Panc1 (cell line): ENCODE measurements around the gene ANKRD34A. TPM values are rescaled to one million over a fixed set of nuclear protein-coding genes. Genes with fewer than 3 reads are reported as not detected.

Source experiments
- ATAC-seq: fragments of 200-7000 bp; cut with Tn5 transposase; 2 replicates; pipeline ENCODE4 v1.9.1; 2020; ENCODE audit warnings: mild to moderate bottlenecking, moderate library complexity
- Bru-seq: library from RNA; stranded (reverse); fragments of 400-500 nt; gene quantifications from one replicate; lab custom pipeline; 2021; lab: Mats Ljungman, UMichigan
- BruChase-seq, 2 experiments: library from RNA; stranded (reverse); fragments of 400-500 nt; gene quantifications; one replicate each; lab custom pipeline; 2021; lab: Mats Ljungman, UMichigan
- BruUV-seq: library from RNA; stranded (reverse); fragments of 400-500 nt; replicated peaks from 2 replicates; lab custom pipeline; 2021; lab: Mats Ljungman, UMichigan
- CTCF ChIA-PET: fragments of 300-600 bp; sonication (Branson Sonifier 250); formaldehyde crosslinking; loops from one replicate; lab custom pipeline; 2022; ENCODE audit warnings: antibody characterized with exemption; lab: Charles Lee
- POLR2A ChIA-PET: fragments of 300-600 bp; sonication (Branson Sonifier 250); formaldehyde crosslinking; loops from one replicate; lab custom pipeline; 2022; ENCODE audit warnings: antibody characterized with exemption; lab: Charles Lee
- DNase-seq: peaks from one replicate; pipeline ENCODE4 v3.0.0-alpha.2; 2010; ENCODE audit warnings: low read depth, low spot score
- H3K27ac ChIP-seq: 2 replicates; pipeline ENCODE4 v1.5.1; 2011; ENCODE audit warnings: mild to moderate bottlenecking, low read length, inconsistent platforms
- H3K27me3 ChIP-seq: fragments of 200-500 bp; sonication (Bioruptor generic); 2 replicates; pipeline ENCODE4 v1.6.0; 2014; ENCODE audit warnings: low read length, inconsistent platforms; ENCODE audit not compliant: control insufficient read depth, insufficient read depth
- H3K36me3 ChIP-seq: fragments of 200-500 bp; sonication (Bioruptor generic); 2 replicates; pipeline ENCODE4 v1.5.1; 2014; ENCODE audit warnings: inconsistent platforms, mild to moderate bottlenecking, low read length, moderate library complexity; ENCODE audit not compliant: control insufficient read depth, insufficient read depth
- H3K4me1 ChIP-seq: 2 replicates; pipeline ENCODE4 v1.5.1; 2011; ENCODE audit warnings: inconsistent platforms, mild to moderate bottlenecking, low read length, moderate library complexity; ENCODE audit not compliant: control insufficient read depth, insufficient read depth
- H3K4me3 ChIP-seq, 2 experiments: 2 replicates each; pipeline ENCODE4 v1.5.1; 2011 to 2012; ENCODE audit warnings: low read depth in 2 of 2, low read length in 2 of 2, mild to moderate bottlenecking in 2 of 2, inconsistent platforms in 1 of 2, moderate library complexity in 1 of 2
- H3K9me3 ChIP-seq: fragments of 200-500 bp; sonication (Bioruptor generic); 2 replicates; pipeline ENCODE4 v1.5.1; 2014; ENCODE audit warnings: low read depth, mild to moderate bottlenecking, inconsistent platforms, low read length, moderate library complexity; ENCODE audit not compliant: control insufficient read depth, insufficient read depth
- POLR2AphosphoS5 ChIP-seq: IDR thresholded peaks from 2 replicates; pipeline ENCODE4 v1.6.1; 2012; ENCODE audit warnings: mild to moderate bottlenecking, low read depth, low read length, moderate library complexity
- SIN3A ChIP-seq: IDR thresholded peaks from 2 replicates; pipeline ENCODE4 v1.6.1; 2012; ENCODE audit warnings: low read depth, mild to moderate bottlenecking, low read length, moderate library complexity, borderline replicate concordance; ENCODE audit not compliant: insufficient read depth
- TCF7L2 ChIP-seq: IDR thresholded peaks from 2 replicates; pipeline ENCODE4 v1.6.1; 2011; ENCODE audit warnings: mild to moderate bottlenecking, low read depth, low read length, inconsistent platforms
- in situ Hi-C: cut with HindIII; loops from 2 replicates; pipeline ENCODE4 v1.10.0; 2016; ENCODE audit warnings: low sequenced_read_pairs, low pct_unique_long_range_greater_than_20kb
- intact Hi-C: fragments of 100-400 bp; cut with micrococcal nuclease; formaldehyde crosslinking; loops from one replicate; pipeline ENCODE4 v1.10.0; 2022; ENCODE audit not compliant: unreplicated experiment
- long read RNA-seq: library from polyadenylated mRNA; unstranded; transcript quantifications from one replicate; pipeline ENCODE4 v2.0.0, GENCODE V29; 2021; ENCODE audit not compliant: unreplicated experiment
- polyA plus RNA-seq: library from polyadenylated mRNA; unstranded; fragments of >200 nt; gene quantifications from one replicate; pipeline ENCODE4 v1.2.1, GENCODE V29; 2012; ENCODE audit warnings: missing spikeins; ENCODE audit not compliant: insufficient read length
- total RNA-seq: library from RNA; stranded (reverse); gene quantifications from one replicate; pipeline ENCODE4 v1.2.1, GENCODE V29; 2021; ENCODE audit not compliant: unreplicated experiment
- TF ChIP-seq, protein P1 (sequence below), 2 experiments: IDR thresholded peaks; 2 replicates each; pipeline ENCODE4 v1.6.1; 2011 to 2012; ENCODE audit warnings: low read depth in 2 of 2, control low read depth in 1 of 2, low read length in 1 of 2, mild to moderate bottlenecking in 1 of 2, moderate library complexity in 1 of 2; ENCODE audit not compliant: insufficient read depth in 1 of 2
- TF ChIP-seq, protein P2 (sequence below): fragments of 450-650 bp; IDR thresholded peaks from 2 replicates; pipeline ENCODE4 v1.5.1; 2017; ENCODE audit warnings: mild to moderate bottlenecking

ANKRD34A gene
- total RNA-seq (1.4 TPM), Bru-seq, nascent RNA (percentile 41 among the genes with signal in this experiment), BruChase-seq, experiment 1, labeled RNA remaining after a 2-hour chase (percentile 44 among the genes with signal in this experiment), BruChase-seq, experiment 2, labeled RNA remaining after a 6-hour chase (percentile 44 among the genes with signal in this experiment)
- polyA plus RNA-seq = 2.9 TPM
- long read RNA-seq, partial matches to known transcripts = 1 of 3 reads
- long read RNA-seq, other reads (novel, unspliced or antisense) = 2 of 3 reads

DNA sequence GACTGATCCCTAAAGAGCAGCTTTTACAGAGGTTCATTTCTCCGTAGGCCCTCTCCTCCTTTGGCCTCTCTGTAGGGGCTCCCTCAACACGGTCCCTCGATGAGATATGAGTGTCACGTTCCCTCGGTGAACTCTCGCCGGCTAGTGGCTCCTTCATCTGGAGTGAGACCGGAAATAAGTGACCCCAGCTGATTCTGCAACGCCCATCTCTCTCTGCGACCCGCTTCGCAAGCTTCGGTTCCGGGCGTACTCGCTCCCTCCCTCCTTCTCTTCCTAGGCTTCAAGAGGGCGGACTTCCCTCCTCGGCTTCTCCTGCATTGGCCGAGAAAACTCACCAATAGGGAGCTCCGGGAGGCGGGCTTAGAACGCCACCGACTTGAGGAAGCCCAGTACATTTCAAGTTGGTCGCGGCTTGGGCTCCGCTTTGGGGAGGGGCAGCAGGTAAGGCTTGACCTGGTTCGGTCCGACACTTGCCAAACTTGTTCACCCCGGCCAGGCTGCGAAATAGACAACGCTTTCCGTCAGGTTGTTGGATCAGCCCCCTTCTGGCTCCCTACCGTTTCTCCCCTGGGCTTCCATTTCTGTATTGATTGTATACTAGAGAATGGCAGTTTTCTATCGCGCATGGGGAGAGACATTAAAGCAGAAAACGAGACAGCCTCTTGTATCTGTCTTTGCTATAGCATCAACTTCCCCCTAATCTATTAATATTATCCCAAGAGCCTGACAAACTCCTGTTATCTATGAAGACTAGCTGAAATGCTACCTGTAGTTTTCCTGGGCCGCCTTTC, at the start of gene ANKRD34A, which contains the start of gene POLR3GL:
Gene ANKRD34A, minus strand, starts transcription at position 248 of the 791 bp plus-strand sequence. CDS start 2,816 bp downstream, outside the sequence.
Gene POLR3GL, plus strand, starts transcription at position 363 of the 791 bp plus-strand sequence. CDS start 10,176 bp downstream, outside the sequence.
- Histone ChIP-seq H3K4me1 (peaks cover 22% of the 10 kb centered on the region), H3K36me3 (no peaks in the 10 kb centered on the region), H3K27me3 (no peaks in the 10 kb centered on the region), H3K27ac (peak within 1 kb of the TSS; percentile 93), H3K9me3 (peaks cover 3% of the 10 kb centered on the region; the same call in 1 of the 2 replicates), H3K4me3 (peak within 1 kb of the TSS; percentile 52 to 92)
- in situ Hi-C loops (no loop called here), intact Hi-C loops (loop anchor here (5.0 kb wide), 1 partner anchor 72 kb away; no protein-coding TSS in a partner anchor)
- BruUV-seq = TSS peak; percentile 88
- ATAC-seq (peak; percentile 89), DNase-seq (no peak)
- POLR2A ChIA-PET = interaction anchor here (0.6 to 2.0 kb wide), 3 partner anchors 37 to 52 kb away, joined by 3 to 12 read pairs (median 10); partner anchors contain the start of gene RBM8A
- CTCF ChIA-PET = interaction anchor here (0.5 to 1.7 kb wide), 3 partner anchors 55 to 73 kb away, joined by 3 to 5 read pairs (median 4); partner anchors contain the start of gene ITGA10
- peak; percentile 84; the same call in 1 of the 2 replicates for TF ChIP-seq POLR2AphosphoS5
- TF ChIP-seq, protein P1, sequence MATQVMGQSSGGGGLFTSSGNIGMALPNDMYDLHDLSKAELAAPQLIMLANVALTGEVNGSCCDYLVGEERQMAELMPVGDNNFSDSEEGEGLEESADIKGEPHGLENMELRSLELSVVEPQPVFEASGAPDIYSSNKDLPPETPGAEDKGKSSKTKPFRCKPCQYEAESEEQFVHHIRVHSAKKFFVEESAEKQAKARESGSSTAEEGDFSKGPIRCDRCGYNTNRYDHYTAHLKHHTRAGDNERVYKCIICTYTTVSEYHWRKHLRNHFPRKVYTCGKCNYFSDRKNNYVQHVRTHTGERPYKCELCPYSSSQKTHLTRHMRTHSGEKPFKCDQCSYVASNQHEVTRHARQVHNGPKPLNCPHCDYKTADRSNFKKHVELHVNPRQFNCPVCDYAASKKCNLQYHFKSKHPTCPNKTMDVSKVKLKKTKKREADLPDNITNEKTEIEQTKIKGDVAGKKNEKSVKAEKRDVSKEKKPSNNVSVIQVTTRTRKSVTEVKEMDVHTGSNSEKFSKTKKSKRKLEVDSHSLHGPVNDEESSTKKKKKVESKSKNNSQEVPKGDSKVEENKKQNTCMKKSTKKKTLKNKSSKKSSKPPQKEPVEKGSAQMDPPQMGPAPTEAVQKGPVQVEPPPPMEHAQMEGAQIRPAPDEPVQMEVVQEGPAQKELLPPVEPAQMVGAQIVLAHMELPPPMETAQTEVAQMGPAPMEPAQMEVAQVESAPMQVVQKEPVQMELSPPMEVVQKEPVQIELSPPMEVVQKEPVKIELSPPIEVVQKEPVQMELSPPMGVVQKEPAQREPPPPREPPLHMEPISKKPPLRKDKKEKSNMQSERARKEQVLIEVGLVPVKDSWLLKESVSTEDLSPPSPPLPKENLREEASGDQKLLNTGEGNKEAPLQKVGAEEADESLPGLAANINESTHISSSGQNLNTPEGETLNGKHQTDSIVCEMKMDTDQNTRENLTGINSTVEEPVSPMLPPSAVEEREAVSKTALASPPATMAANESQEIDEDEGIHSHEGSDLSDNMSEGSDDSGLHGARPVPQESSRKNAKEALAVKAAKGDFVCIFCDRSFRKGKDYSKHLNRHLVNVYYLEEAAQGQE (IDR thresholded peaks at IDR 0.05; ENCODE audit: insufficient read depth in 1 of 2, low read depth in 2 of 2, low read length in 1 of 2) = no peak

DNA sequence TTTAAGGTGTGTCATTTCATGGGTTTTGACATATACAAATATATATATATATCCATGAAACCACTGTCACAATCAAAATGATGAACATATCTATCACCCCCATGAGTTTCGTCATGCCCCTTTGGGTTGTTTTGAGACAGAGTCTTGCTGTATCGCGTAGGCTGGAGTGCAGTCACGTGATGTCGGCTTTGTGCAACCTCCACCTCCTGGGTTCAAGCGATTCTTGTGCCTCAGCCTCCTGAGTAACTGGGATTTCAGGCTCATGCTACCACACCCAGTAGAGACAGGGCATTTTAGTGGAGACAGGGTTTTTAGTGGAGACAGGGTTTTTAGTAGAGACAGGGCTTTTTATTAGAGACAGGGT, 49.2 kb upstream of the ANKRD34A start:
- ChIA-PET CTCF (interaction anchor here (0.8 kb wide), 1 partner anchor 168 kb away, joined by 5 read pairs; the partner anchor contains the start of gene NUDT17), POLR2A (no interaction called here)
- DNase-seq (no peak), ATAC-seq (no peak)
- no peaks in the 10 kb centered on the region for H3K9me3 ChIP-seq
- peaks cover 2% of the 10 kb centered on the region; the same call in 1 of the 2 replicates for H3K27me3 ChIP-seq
- H3K27ac ChIP-seq = no peak overlapping the region
- no peaks in the 10 kb centered on the region for H3K36me3 ChIP-seq
- no TSS peak for BruUV-seq
- H3K4me3 ChIP-seq = no peak overlapping the region
- intact Hi-C loops (loop anchor here (5.0 kb wide), 3 partner anchors 36 to 166 kb away; partner anchors contain the start of gene NUDT17), in situ Hi-C loops (no loop called here)
- no peaks in the 10 kb centered on the region for H3K4me1 ChIP-seq
- TF ChIP-seq POLR2AphosphoS5 (no peak), TCF7L2 (no peak), SIN3A (no peak)
- TF ChIP-seq, protein P2, sequence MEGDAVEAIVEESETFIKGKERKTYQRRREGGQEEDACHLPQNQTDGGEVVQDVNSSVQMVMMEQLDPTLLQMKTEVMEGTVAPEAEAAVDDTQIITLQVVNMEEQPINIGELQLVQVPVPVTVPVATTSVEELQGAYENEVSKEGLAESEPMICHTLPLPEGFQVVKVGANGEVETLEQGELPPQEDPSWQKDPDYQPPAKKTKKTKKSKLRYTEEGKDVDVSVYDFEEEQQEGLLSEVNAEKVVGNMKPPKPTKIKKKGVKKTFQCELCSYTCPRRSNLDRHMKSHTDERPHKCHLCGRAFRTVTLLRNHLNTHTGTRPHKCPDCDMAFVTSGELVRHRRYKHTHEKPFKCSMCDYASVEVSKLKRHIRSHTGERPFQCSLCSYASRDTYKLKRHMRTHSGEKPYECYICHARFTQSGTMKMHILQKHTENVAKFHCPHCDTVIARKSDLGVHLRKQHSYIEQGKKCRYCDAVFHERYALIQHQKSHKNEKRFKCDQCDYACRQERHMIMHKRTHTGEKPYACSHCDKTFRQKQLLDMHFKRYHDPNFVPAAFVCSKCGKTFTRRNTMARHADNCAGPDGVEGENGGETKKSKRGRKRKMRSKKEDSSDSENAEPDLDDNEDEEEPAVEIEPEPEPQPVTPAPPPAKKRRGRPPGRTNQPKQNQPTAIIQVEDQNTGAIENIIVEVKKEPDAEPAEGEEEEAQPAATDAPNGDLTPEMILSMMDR = no peak
- TF ChIP-seq, protein P1 (IDR thresholded peaks at IDR 0.05; ENCODE audit: insufficient read depth in 1 of 2, low read depth in 2 of 2, low read length in 1 of 2) = no peak
